SKM-1 (cell line): ENCODE results near the gene ODAD4.
A peak's percentile ranks its signal among the peaks of the same experiment; 100 is the strongest.

ENCODE experiments used
- DNase-seq: peaks from one replicate; lab custom pipeline; 2025; ENCODE audit not compliant: unreplicated experiment; lab: John Stamatoyannopoulos, UW

Gene ODAD4

GRCh38 chr17:41939693-41940090, 9.3 kb downstream of the ODAD4 start:
- DNase-seq, result no peak

GRCh38 chr17:41941168-41941567, 10.8 kb downstream of the ODAD4 start:
- DNase-seq, result no peak

- DNase-seq, result no peak
Observed at GRCh38 chr17:41942626-41943373, 12.4 kb downstream of the ODAD4 start.

GRCh38 chr17:41943492-41943891, 13.1 kb downstream of the ODAD4 start:
- no peak for DNase-seq

DNA sequence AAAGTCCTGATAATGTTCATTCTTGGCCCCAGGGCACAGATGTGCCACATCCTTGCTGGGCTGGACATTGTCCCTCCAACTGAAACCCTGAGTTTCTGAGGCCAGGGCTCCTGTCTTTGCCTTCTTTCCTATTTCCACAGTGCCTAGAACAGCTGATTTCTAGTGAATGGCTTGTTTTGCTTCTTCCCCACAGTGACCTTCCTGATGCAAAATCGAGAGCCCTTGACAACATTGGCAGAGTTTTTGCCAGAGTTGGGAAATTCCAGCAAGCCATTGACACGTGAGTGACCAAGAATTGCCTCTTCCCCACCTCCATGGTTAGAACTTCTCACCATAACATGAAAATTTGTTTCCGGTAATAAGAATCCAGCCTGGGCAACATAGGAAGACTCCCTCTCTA, 14.5 kb downstream of the ODAD4 start:
- no peak for DNase-seq

- DNase-seq, result no peak
Observed at GRCh38 chr17:41948762-41949460, 18.5 kb downstream of the ODAD4 start.

DNA sequence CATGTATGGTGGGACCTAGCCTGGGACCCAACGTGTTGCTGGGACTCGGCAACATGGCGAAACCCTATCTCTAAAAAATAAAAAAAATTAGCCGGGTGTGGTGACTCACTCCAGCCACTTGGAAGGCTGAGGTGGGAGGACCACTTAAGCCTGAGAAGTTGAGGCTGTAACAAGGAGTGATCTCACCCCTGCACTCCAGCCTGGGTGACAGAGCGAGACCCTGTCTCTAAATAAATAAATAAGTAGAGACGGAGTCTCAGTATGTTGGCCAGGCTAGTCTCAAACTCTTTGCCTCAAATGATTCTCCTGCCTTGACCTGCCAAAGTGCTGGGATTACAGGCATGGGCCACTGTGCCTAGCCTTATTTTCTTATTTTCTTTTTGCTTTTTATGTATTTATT, 26.1 kb downstream of the ODAD4 start:
- DNase-seq, result no peak

DNA sequence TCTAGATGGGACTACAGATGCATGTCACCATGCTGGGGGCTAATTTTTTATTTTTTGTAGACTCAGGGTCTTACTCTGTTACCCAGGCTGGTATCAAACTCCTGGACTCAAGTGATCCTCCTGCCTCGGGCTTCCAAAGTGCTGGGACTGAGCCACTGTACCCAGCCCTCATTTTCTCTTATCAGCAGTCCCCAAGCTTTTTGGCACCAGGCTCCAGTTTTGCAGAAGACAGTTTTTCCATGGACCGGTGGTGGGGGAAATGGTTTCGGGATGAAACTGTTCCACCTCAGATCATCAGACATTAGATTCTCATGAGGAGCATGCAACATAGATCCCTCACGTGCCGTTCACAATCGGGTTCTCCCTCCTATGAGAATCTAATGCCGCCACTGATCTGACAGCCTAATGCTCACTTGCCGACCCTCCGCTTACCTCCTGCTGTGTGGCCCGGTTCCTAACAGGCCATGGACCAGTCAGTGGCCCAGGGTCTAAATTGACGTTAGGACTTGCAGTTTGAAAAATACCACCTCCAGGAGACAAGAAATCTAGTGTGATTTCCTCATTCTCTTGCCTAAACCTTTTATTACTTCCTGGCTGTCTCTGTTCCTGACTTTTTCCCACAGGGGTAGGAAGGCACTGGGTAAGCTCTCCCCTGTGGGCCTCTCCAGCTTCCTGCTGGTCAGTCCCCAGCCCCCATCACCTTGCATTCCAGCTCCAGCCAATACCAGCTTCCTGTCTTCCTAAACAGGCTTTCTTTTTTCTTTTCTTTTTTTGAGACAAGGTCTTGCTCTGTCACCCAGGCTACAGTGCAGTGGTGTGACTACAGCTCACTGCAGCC, 26.8 kb downstream of the ODAD4 start:
- DNase-seq, result no peak

GRCh38 chr17:41957869-41958439, 27.5 kb downstream of the ODAD4 start:
- DNase-seq, result no peak

GRCh38 chr17:41959030-41959335, 28.6 kb downstream of the ODAD4 start:
- DNase-seq, result no peak

GRCh38 chr17:41959336-41960095, 29.1 kb downstream of the ODAD4 start:
- DNase-seq, result peak; percentile 42

DNA sequence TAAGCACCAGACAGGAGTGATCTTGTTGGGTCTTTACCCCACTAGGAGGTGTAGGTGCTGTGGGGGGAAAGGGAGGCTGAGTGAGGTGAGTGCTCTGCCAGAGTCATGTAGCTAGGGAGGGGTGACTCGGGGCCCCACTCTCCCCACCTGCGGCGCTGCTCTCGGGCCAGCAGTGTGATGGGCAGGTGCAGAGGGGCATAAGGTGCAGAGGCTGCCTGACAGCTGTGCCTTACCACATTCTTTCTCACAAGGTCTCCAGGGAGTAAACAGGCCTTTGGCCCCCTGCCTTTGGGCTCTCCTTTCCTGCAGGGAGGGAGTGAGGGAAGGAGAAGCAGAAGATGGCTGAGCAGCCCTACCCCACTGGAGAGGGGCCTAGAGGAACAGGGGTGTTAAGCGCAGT, 31.7 kb downstream of the ODAD4 start:
- DNase-seq, result no peak

DNA sequence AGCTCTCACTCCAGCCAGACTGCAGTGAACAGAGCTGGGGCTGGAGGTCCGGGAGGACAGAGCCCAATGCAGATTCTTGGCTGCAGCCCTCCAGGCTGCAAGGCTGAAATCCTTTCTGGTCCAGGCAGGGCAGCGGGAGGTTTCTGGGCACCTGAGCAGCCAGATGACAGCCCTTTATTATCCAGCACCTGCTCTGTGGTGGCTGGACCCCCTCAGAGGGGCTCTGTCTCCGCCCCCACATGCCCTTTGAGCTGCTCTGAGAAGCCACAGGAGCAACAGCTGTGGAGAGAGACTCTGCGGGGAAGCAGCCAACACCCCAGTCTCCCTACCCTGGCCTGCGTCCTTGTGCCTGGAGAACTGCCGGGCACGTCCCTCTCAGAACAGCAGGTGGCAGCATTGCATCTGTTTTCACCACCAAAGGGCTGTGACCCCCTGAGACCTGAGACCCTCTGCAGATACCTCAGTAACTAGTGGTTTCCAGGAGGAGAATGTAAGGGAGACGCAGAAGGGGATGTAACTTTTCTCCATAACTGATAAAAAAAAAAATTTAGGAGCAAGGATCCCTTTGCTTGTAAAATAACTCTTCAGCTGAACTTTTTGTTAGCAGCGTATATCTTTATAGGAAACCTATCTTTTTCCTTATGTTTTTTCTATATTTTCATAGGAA, 32.5 kb downstream of the ODAD4 start:
- peak; percentile 27 for DNase-seq

- DNase-seq, result no peak
Observed at GRCh38 chr17:41965694-41966462, 35.5 kb downstream of the ODAD4 start.

GRCh38 chr17:41966463-41967140, 36.2 kb downstream of the ODAD4 start, which contains the start of gene CNP:
Gene CNP, plus strand, starts transcription at chr17:41966795. Its CDS starts 90 bp downstream, at chr17:41966885.
- peak; percentile 78 for DNase-seq

- no peak for DNase-seq
Observed at GRCh38 chr17:41967141-41967920, 36.9 kb downstream of the ODAD4 start.

GRCh38 chr17:41967921-41968578, 37.6 kb downstream of the ODAD4 start:
- no peak for DNase-seq

DNA sequence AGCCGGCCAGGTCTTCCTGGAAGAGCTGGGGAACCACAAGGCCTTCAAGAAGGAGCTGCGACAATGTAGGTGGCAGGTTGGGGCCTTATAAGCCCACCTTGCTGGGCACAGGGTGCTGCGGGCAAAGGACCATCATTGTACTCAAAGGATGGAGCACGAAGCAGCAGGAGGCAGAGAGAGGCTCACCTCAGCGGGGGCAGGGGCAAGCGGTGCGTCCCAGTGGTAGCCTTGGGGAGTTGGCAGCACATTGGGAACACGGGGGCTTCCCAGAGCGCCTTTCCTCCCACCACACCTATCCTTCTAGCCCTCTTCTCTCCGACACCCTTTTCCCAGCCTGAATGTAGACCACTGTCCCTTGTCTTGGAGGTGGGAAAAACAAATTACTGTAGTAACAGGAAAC, 38.3 kb downstream of the ODAD4 start:
- no peak for DNase-seq
